CD14-positive monocyte (primary cell): ENCODE results near the gene CTNNA2. TPM values are rescaled to one million over a fixed set of nuclear protein-coding genes. Genes with fewer than 3 reads are reported as not detected.

Experiments used
- DNase-seq, 3 donors: peaks; one replicate each; pipeline ENCODE4 v3.0.0-alpha.2; 2011 to 2022
- H2AFZ ChIP-seq: 2 replicates; pipeline ENCODE4 v1.6.0; 2012; ENCODE audit warnings: mild to moderate bottlenecking, low read depth, low read length, inconsistent platforms; ENCODE audit not compliant: insufficient read depth, poor library complexity, severe bottlenecking
- H3K27ac ChIP-seq, 2 donors: 1 replicate in 1 of 2; 2 replicates in 1 of 2; pipeline ENCODE4 v1.5.1; 2012 to 2013; ENCODE audit warnings: low read length in 2 of 2, control low read depth in 1 of 2, inconsistent platforms in 1 of 2, low read depth in 1 of 2, mild to moderate bottlenecking in 1 of 2
- H3K27me3 ChIP-seq, 2 donors: one replicate each; pipeline versions ENCODE4 v1.6.0 to v1.6.1; 2011 to 2013; ENCODE audit warnings: low read length in 2 of 2; ENCODE audit not compliant: control insufficient read depth in 2 of 2, insufficient read depth in 2 of 2
- H3K36me3 ChIP-seq, 2 donors: replicated peaks in 1 of 2; 1 replicate in 1 of 2; 2 replicates in 1 of 2; pipeline versions ENCODE4 v1.5.1 to v1.6.1; 2012 to 2013; ENCODE audit warnings: low read length in 2 of 2, control low read depth in 1 of 2, inconsistent platforms in 1 of 2, mild to moderate bottlenecking in 1 of 2; ENCODE audit not compliant: insufficient read depth in 2 of 2, control insufficient read depth in 1 of 2
- H3K4me1 ChIP-seq, 2 donors: 1 replicate in 1 of 2; 2 replicates in 1 of 2; pipeline versions ENCODE4 v1.5.1 to v1.6.1; 2012 to 2013; ENCODE audit warnings: low read length in 2 of 2, control low read depth in 1 of 2, inconsistent platforms in 1 of 2, mild to moderate bottlenecking in 1 of 2, moderate library complexity in 1 of 2; ENCODE audit not compliant: insufficient read depth in 2 of 2, control insufficient read depth in 1 of 2
- H3K4me2 ChIP-seq: replicated peaks from 2 replicates; pipeline ENCODE3; 2012; ENCODE audit warnings: low read length, moderate library complexity, mild to moderate bottlenecking; ENCODE audit not compliant: poor library complexity, severe bottlenecking; ENCODE audit errors: extremely low read depth
- H3K4me3 ChIP-seq, 3 experiments: fragments of 200-600 bp in 1 of 3; sonication (generic) in 1 of 3; replicated peaks in 1 of 3; 1 replicate in 2 of 3; 2 replicates in 1 of 3; pipeline ENCODE4 v1.5.1; 2011 to 2013; ENCODE audit warnings: low read length in 3 of 3, mild to moderate bottlenecking in 3 of 3, control low read depth in 2 of 3, low read depth in 2 of 3, inconsistent platforms in 1 of 3, moderate library complexity in 1 of 3
- H3K79me2 ChIP-seq: 2 replicates; pipeline ENCODE4 v1.6.0; 2012; ENCODE audit warnings: mild to moderate bottlenecking, control low read depth, inconsistent platforms, low read length, moderate library complexity; ENCODE audit not compliant: insufficient read depth
- H3K9ac ChIP-seq: 2 replicates; pipeline ENCODE4 v1.6.0; 2017; ENCODE audit warnings: low read length, mild to moderate bottlenecking; ENCODE audit not compliant: insufficient read depth, poor library complexity, severe bottlenecking
- H3K9me3 ChIP-seq, 2 donors: replicated peaks in 1 of 2; 1 replicate in 1 of 2; 2 replicates in 1 of 2; pipeline versions ENCODE4 v1.5.1 to v1.6.1; 2012 to 2013; ENCODE audit warnings: low read length in 2 of 2, control low read depth in 1 of 2; ENCODE audit not compliant: control insufficient read depth in 1 of 2, insufficient read depth in 1 of 2
- H4K20me1 ChIP-seq: 2 replicates; pipeline ENCODE4 v1.6.0; 2012; ENCODE audit warnings: mild to moderate bottlenecking, low read length, control low read depth, moderate library complexity; ENCODE audit not compliant: insufficient read depth
- H3K27ac Mint-ChIP-seq, 7 donors: one replicate each; pipeline ENCODE4 v1.8.0; 2020; ENCODE audit warnings: mild to moderate bottlenecking in 7 of 7, mixed read lengths in 7 of 7, moderate library complexity in 6 of 7, inconsistent platforms in 2 of 7
- H3K27me3 Mint-ChIP-seq, 3 donors: one replicate each; pipeline ENCODE4 v1.8.0; 2021 to 2022; ENCODE audit warnings: low read depth in 3 of 3, mild to moderate bottlenecking in 3 of 3, mixed read lengths in 3 of 3, moderate library complexity in 3 of 3, inconsistent platforms in 1 of 3
- H3K36me3 Mint-ChIP-seq, 2 donors: one replicate each; pipeline ENCODE4 v1.8.0; 2020; ENCODE audit warnings: mixed read lengths in 2 of 2, inconsistent platforms in 1 of 2, mild to moderate bottlenecking in 1 of 2
- H3K4me1 Mint-ChIP-seq: one replicate; pipeline ENCODE4 v1.8.0; 2020; ENCODE audit warnings: mild to moderate bottlenecking, mixed read lengths
- H3K4me3 Mint-ChIP-seq, 2 donors: one replicate each; pipeline ENCODE4 v1.8.0; 2020; ENCODE audit warnings: mild to moderate bottlenecking in 2 of 2, mixed read lengths in 2 of 2, moderate library complexity in 1 of 2
- H3K9me3 Mint-ChIP-seq, 7 donors: one replicate each; pipeline ENCODE4 v1.8.0; 2020 to 2022; ENCODE audit warnings: mixed read lengths in 7 of 7, mild to moderate bottlenecking in 6 of 7, moderate library complexity in 6 of 7, inconsistent platforms in 2 of 7
- WGBS: methylation state at CpG from one replicate; pipeline ENCODE4 v1.1.5; 2013; ENCODE audit warnings: missing lambda C conversion rate; ENCODE audit not compliant: insufficient coverage; 5-methylcytosine and 5-hydroxymethylcytosine counted together
- intact Hi-C, 2 donors: fragments of 100-400 bp; cut with micrococcal nuclease; formaldehyde crosslinking; loops; one replicate each; pipeline versions ENCODE4 v1.15.0 to v1.15.1; 2023
- polyA plus RNA-seq, 3 donors: library from polyadenylated mRNA; depleted of rRNA in 1 of 3; unstranded in 2 of 3; stranded (reverse) in 1 of 3; fragments of 300-500 nt in 2 of 3; fragments of >200 nt in 1 of 3; fragmentation: Illumina TruSeq in 2 of 3; gene quantifications; 1 replicate in 2 of 3; 2 replicates in 1 of 3; pipeline ENCODE4 v1.2.3, GENCODE V29; 2012 to 2021
- TF ChIP-seq, protein P1 (sequence below): fragments of 200-600 bp; IDR thresholded peaks from one replicate; pipeline ENCODE4 v1.8.0; 2022; ENCODE audit warnings: antibody characterized with exemption, mild to moderate bottlenecking

The CTNNA2 gene
- polyA plus RNA-seq, 3 donors, result not detected

DNA sequence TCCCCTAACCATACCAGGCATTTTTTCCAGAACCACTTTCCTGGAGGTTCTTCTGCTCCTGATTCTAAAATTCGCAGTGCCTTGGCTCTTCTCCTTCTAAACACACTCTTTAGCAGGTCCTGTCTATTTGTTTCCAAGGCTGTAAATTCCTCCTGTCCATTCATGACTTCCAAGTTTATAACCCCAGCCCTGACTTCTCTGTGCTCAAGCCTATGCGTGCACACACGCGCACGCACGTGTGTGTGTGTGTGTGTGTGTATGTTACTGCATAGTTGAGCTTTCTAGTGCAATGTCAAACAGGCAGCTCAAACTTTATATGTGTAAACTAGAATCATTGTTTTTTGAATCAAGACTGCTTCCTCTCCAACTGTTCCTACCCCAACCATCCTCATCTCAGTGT is 454.0 kb downstream of the CTNNA2 start:
- no peak overlapping the region for H3K27ac ChIP-seq
- no peak overlapping the region for H3K4me3 Mint-ChIP-seq
- no peak overlapping the region for H3K4me3 ChIP-seq
- H3K9ac ChIP-seq, result no peak overlapping the region
- no peaks in the 10 kb centered on the region for H3K27me3 ChIP-seq
- no peaks in the 10 kb centered on the region for H3K4me1 ChIP-seq
- H3K36me3 ChIP-seq, result no peaks in the 10 kb centered on the region
- H3K4me2 ChIP-seq, result no peak overlapping the region
- no peaks in the 10 kb centered on the region for H3K9me3 ChIP-seq
- no peak overlapping the region for H3K27ac Mint-ChIP-seq
- intact Hi-C loops, result no loop called here
- H3K4me1 Mint-ChIP-seq, result no peaks in the 10 kb centered on the region
- no peaks in the 10 kb centered on the region for H4K20me1 ChIP-seq
- DNase-seq, result no peak
- no peaks in the 10 kb centered on the region for H3K79me2 ChIP-seq
- peaks cover 0 to 3% (median 0%) of the 10 kb centered on the region in 7 donors for H3K9me3 Mint-ChIP-seq
- H3K27me3 Mint-ChIP-seq, result peaks cover 0 to 1% (median 0%) of the 10 kb centered on the region in 3 donors
- TF ChIP-seq, protein P1, sequence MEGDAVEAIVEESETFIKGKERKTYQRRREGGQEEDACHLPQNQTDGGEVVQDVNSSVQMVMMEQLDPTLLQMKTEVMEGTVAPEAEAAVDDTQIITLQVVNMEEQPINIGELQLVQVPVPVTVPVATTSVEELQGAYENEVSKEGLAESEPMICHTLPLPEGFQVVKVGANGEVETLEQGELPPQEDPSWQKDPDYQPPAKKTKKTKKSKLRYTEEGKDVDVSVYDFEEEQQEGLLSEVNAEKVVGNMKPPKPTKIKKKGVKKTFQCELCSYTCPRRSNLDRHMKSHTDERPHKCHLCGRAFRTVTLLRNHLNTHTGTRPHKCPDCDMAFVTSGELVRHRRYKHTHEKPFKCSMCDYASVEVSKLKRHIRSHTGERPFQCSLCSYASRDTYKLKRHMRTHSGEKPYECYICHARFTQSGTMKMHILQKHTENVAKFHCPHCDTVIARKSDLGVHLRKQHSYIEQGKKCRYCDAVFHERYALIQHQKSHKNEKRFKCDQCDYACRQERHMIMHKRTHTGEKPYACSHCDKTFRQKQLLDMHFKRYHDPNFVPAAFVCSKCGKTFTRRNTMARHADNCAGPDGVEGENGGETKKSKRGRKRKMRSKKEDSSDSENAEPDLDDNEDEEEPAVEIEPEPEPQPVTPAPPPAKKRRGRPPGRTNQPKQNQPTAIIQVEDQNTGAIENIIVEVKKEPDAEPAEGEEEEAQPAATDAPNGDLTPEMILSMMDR, result no peak
- WGBS, result 71% methylated on average over 1 of the region's 6 CpGs
- no peaks in the 10 kb centered on the region for H3K36me3 Mint-ChIP-seq
- H2AFZ ChIP-seq, result no peak overlapping the region

DNA sequence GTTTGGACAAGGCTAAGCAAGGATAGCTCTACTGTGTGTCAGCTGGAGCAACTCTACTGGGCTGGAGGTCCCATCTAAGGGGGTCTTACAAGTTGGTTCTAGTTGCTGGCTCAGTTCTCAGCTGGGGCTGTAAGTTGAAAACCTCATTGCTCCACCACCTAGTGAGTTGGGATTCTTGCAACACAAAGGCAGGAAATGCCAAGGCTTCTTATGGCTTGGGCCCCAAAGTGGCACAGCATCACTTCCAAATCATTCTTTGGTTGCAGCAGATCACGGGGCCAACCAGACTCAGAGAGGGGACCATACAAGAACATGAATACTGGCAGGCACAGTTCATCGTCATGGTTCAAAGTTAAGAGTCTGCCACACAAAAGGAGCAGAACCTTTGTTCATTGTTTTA is 459.0 kb downstream of the CTNNA2 start:
- Histone ChIP-seq H4K20me1 (no peaks in the 10 kb centered on the region), H3K4me3 (no peak overlapping the region), H3K4me2 (no peak overlapping the region), H3K9ac (no peak overlapping the region), H3K27me3 (no peaks in the 10 kb centered on the region), H3K9me3 (no peaks in the 10 kb centered on the region), H3K4me1 (no peaks in the 10 kb centered on the region), H3K36me3 (no peaks in the 10 kb centered on the region), H2AFZ (no peak overlapping the region), H3K79me2 (no peaks in the 10 kb centered on the region), H3K27ac (no peak overlapping the region)
- 30% methylated on average over 1 of the region's 2 CpGs for WGBS
- TF ChIP-seq, protein P1, result no peak
- Mint-ChIP-seq H3K9me3 (peaks cover 0 to 2% (median 0%) of the 10 kb centered on the region in 7 donors), H3K27me3 (peaks cover 0 to 1% (median 0%) of the 10 kb centered on the region in 3 donors), H3K27ac (no peak overlapping the region), H3K36me3 (no peaks in the 10 kb centered on the region), H3K4me3 (no peak overlapping the region), H3K4me1 (no peaks in the 10 kb centered on the region)
- DNase-seq, result no peak
- intact Hi-C loops, result no loop called here
